Measurements from ENCODE around the gene ZNF611.
"Not testable (repeated sequence)": the region's sequence is repeated elsewhere in the genome, so short reads cannot be mapped to it uniquely, and the experiment has no call there.

Gene ZNF611

GRCh38 chr19:52710538-52710937 is 24.3 kb downstream of the ZNF611 start:
- no peak for TF ChIP-seq CTCF (IDR thresholded peaks at IDR 0.05; ENCODE audit: borderline replicate concordance, control extremely low read depth, extremely low read depth, insufficient read depth, missing control alignments)
- in situ Hi-C loops (cut with MboI; ENCODE audit: low sequenced_read_pairs, unreplicated experiment): no loop called here
- no peak for DNase-seq (ENCODE audit: low spot score)

GRCh38 chr19:52705615-52706014 is 29.2 kb downstream of the ZNF611 start:
- in situ Hi-C loops (cut with MboI; ENCODE audit: low sequenced_read_pairs, unreplicated experiment); DNase-seq (ENCODE audit: low spot score): not testable (repeated sequence)

- in situ Hi-C loops (cut with MboI; ENCODE audit: low sequenced_read_pairs, unreplicated experiment): no loop called here
- no peak for TF ChIP-seq CTCF (IDR thresholded peaks at IDR 0.05; ENCODE audit: borderline replicate concordance, control extremely low read depth, extremely low read depth, insufficient read depth, missing control alignments)
- DNase-seq (ENCODE audit: low spot score): no peak
These were observed 30.9 kb downstream of the ZNF611 start for GRCh38 chr19:52703917-52704316.

GRCh38 chr19:52700673-52701072 is 34.2 kb downstream of the ZNF611 start:
- no peak for DNase-seq (ENCODE audit: low spot score)
- in situ Hi-C loops (cut with MboI; ENCODE audit: low sequenced_read_pairs, unreplicated experiment): no loop called here
- TF ChIP-seq CTCF (IDR thresholded peaks at IDR 0.05; ENCODE audit: borderline replicate concordance, control extremely low read depth, extremely low read depth, insufficient read depth, missing control alignments): no peak

- DNase-seq (ENCODE audit: low spot score); in situ Hi-C loops (cut with MboI; ENCODE audit: low sequenced_read_pairs, unreplicated experiment): not testable (repeated sequence)
These were observed 35.3 kb downstream of the ZNF611 start for GRCh38 chr19:52699555-52699954.

- no peak for DNase-seq (ENCODE audit: low spot score)
- no peak for TF ChIP-seq CTCF (IDR thresholded peaks at IDR 0.05; ENCODE audit: borderline replicate concordance, control extremely low read depth, extremely low read depth, insufficient read depth, missing control alignments)
- in situ Hi-C loops (cut with MboI; ENCODE audit: low sequenced_read_pairs, unreplicated experiment): no loop called here
These were observed 38.8 kb downstream of the ZNF611 start for GRCh38 chr19:52695996-52696395.

GRCh38 chr19:52694921-52695320 is 39.9 kb downstream of the ZNF611 start:
- no peak for TF ChIP-seq CTCF (IDR thresholded peaks at IDR 0.05; ENCODE audit: borderline replicate concordance, control extremely low read depth, extremely low read depth, insufficient read depth, missing control alignments)
- DNase-seq (ENCODE audit: low spot score): no peak
- in situ Hi-C loops (cut with MboI; ENCODE audit: low sequenced_read_pairs, unreplicated experiment): no loop called here

GRCh38 chr19:52694281-52694680 is 40.6 kb downstream of the ZNF611 start:
- DNase-seq (ENCODE audit: low spot score); in situ Hi-C loops (cut with MboI; ENCODE audit: low sequenced_read_pairs, unreplicated experiment): not testable (repeated sequence)
